ENCODE results near the gene MYOCD.

Gene MYOCD

GRCh38 chr17:12808723-12809122, 143.0 kb downstream of the MYOCD start:
- TF ChIP-seq ZNF274 (IDR thresholded peaks at IDR 0.05; ENCODE audit: low read depth, low read length) (no peak), SUZ12 (IDR thresholded peaks at IDR 0.05; ENCODE audit: extremely low read depth, insufficient read depth, insufficient read length) (no peak), YY1 (IDR thresholded peaks at IDR 0.05; ENCODE audit: insufficient read depth, insufficient read length) (no peak)

GRCh38 chr17:12812877-12813276, 147.2 kb downstream of the MYOCD start:
- no peaks in the 10 kb centered on the region for H3K27me3 ChIP-seq (ENCODE audit: insufficient read depth, insufficient read length)
- no peak for DNase-seq (ENCODE audit: low read depth, low spot score)
- H3K4me1 ChIP-seq (ENCODE audit: insufficient read depth, insufficient read length) = no peaks in the 10 kb centered on the region
- peaks cover 23% of the 10 kb centered on the region; the same call in 1 of the 2 replicates for H3K9me3 ChIP-seq (ENCODE audit: insufficient read depth, low read length)
- H3K36me3 ChIP-seq (ENCODE audit: insufficient read depth, insufficient read length, low read length) = no peaks in the 10 kb centered on the region
- no peak for TF ChIP-seq YY1 (IDR thresholded peaks at IDR 0.05; ENCODE audit: insufficient read depth, insufficient read length)
- TF ChIP-seq ZNF274 (IDR thresholded peaks at IDR 0.05; ENCODE audit: low read depth, low read length) = no peak
- no peak for TF ChIP-seq SUZ12 (IDR thresholded peaks at IDR 0.05; ENCODE audit: extremely low read depth, insufficient read depth, insufficient read length)
- H3K4me3 ChIP-seq (ENCODE audit: insufficient read length, low read depth) = no peak overlapping the region
- no peak overlapping the region for H3K9ac ChIP-seq (ENCODE audit: insufficient read length, low read depth)

More at GRCh38 chr17:12808723-12809122, 143.0 kb downstream of the MYOCD start:
- Histone ChIP-seq H3K9ac (ENCODE audit: insufficient read length, low read depth) (no peak overlapping the region), H3K4me3 (ENCODE audit: insufficient read length, low read depth) (no peak overlapping the region), H3K4me1 (ENCODE audit: insufficient read depth, insufficient read length) (no peaks in the 10 kb centered on the region), H3K27me3 (ENCODE audit: insufficient read depth, insufficient read length) (no peaks in the 10 kb centered on the region), H3K9me3 (ENCODE audit: insufficient read depth, low read length) (peaks cover 38% of the 10 kb centered on the region; the same call in 1 of the 2 replicates), H3K36me3 (ENCODE audit: insufficient read depth, insufficient read length, low read length) (no peaks in the 10 kb centered on the region)
- no peak for DNase-seq (ENCODE audit: low read depth, low spot score)

GRCh38 chr17:12813664-12814063, 148.0 kb downstream of the MYOCD start:
- DNase-seq (ENCODE audit: low read depth, low spot score) = no peak
- Histone ChIP-seq H3K4me1 (ENCODE audit: insufficient read depth, insufficient read length) (no peaks in the 10 kb centered on the region), H3K9me3 (ENCODE audit: insufficient read depth, low read length) (peaks cover 15% of the 10 kb centered on the region; the same call in 1 of the 2 replicates), H3K36me3 (ENCODE audit: insufficient read depth, insufficient read length, low read length) (no peaks in the 10 kb centered on the region), H3K4me3 (ENCODE audit: insufficient read length, low read depth) (no peak overlapping the region), H3K9ac (ENCODE audit: insufficient read length, low read depth) (no peak overlapping the region), H3K27me3 (ENCODE audit: insufficient read depth, insufficient read length) (no peaks in the 10 kb centered on the region)
- no peak for TF ChIP-seq ZNF274 (IDR thresholded peaks at IDR 0.05; ENCODE audit: low read depth, low read length)
- TF ChIP-seq SUZ12 (IDR thresholded peaks at IDR 0.05; ENCODE audit: extremely low read depth, insufficient read depth, insufficient read length) = no peak
- no peak for TF ChIP-seq YY1 (IDR thresholded peaks at IDR 0.05; ENCODE audit: insufficient read depth, insufficient read length)

- no peak for DNase-seq (ENCODE audit: low read depth, low spot score)
- Histone ChIP-seq H3K9me3 (ENCODE audit: insufficient read depth, low read length) (peaks cover 5% of the 10 kb centered on the region; the same call in 1 of the 2 replicates), H3K27me3 (ENCODE audit: insufficient read depth, insufficient read length) (no peaks in the 10 kb centered on the region), H3K36me3 (ENCODE audit: insufficient read depth, insufficient read length, low read length) (no peaks in the 10 kb centered on the region), H3K4me3 (ENCODE audit: insufficient read length, low read depth) (no peak overlapping the region), H3K9ac (ENCODE audit: insufficient read length, low read depth) (no peak overlapping the region), H3K4me1 (ENCODE audit: insufficient read depth, insufficient read length) (no peaks in the 10 kb centered on the region)
- TF ChIP-seq ZNF274 (IDR thresholded peaks at IDR 0.05; ENCODE audit: low read depth, low read length) = no peak
- TF ChIP-seq YY1 (IDR thresholded peaks at IDR 0.05; ENCODE audit: insufficient read depth, insufficient read length) = no peak
- no peak for TF ChIP-seq SUZ12 (IDR thresholded peaks at IDR 0.05; ENCODE audit: extremely low read depth, insufficient read depth, insufficient read length)
Measured at GRCh38 chr17:12814718-12815117, 149.0 kb downstream of the MYOCD start.

GRCh38 chr17:12815642-12816141, 150.0 kb downstream of the MYOCD start:
- TF ChIP-seq ZNF274 (IDR thresholded peaks at IDR 0.05; ENCODE audit: low read depth, low read length) (no peak), YY1 (IDR thresholded peaks at IDR 0.05; ENCODE audit: insufficient read depth, insufficient read length) (no peak), SUZ12 (IDR thresholded peaks at IDR 0.05; ENCODE audit: extremely low read depth, insufficient read depth, insufficient read length) (no peak)
- H3K36me3 ChIP-seq (ENCODE audit: insufficient read depth, insufficient read length, low read length) = no peaks in the 10 kb centered on the region
- no peak for DNase-seq (ENCODE audit: low read depth, low spot score)
- no peak overlapping the region for H3K4me3 ChIP-seq (ENCODE audit: insufficient read length, low read depth)
- H3K27me3 ChIP-seq (ENCODE audit: insufficient read depth, insufficient read length) = no peaks in the 10 kb centered on the region
- no peaks in the 10 kb centered on the region; the same call in 1 of the 2 replicates for H3K9me3 ChIP-seq (ENCODE audit: insufficient read depth, low read length)
- no peaks in the 10 kb centered on the region for H3K4me1 ChIP-seq (ENCODE audit: insufficient read depth, insufficient read length)
- no peak overlapping the region for H3K9ac ChIP-seq (ENCODE audit: insufficient read length, low read depth)
